Adipocyte (in vitro differentiated cells): ENCODE measurements around the gene CD84.
"Not testable (repeated sequence)": the region's sequence is repeated elsewhere in the genome, so short reads cannot be mapped to it uniquely, and the experiment has no call there.

ENCODE experiments used
- DNase-seq: peaks from one replicate; pipeline ENCODE4 v3.0.0-alpha.2; 2015; ENCODE audit warnings: low read depth
- H3K27me3 ChIP-seq: replicated peaks from 2 replicates; pipeline ENCODE4 v1.7.0; 2013; ENCODE audit warnings: mild to moderate bottlenecking, low read length, moderate library complexity; ENCODE audit not compliant: control insufficient read depth, insufficient read depth
- H3K36me3 ChIP-seq: 2 replicates; pipeline ENCODE4 v1.7.0; 2013; ENCODE audit warnings: low read length, mild to moderate bottlenecking, moderate library complexity; ENCODE audit not compliant: control insufficient read depth, insufficient read depth, severe bottlenecking
- H3K4me1 ChIP-seq: 2 replicates; pipeline ENCODE4 v1.7.0; 2013; ENCODE audit warnings: mild to moderate bottlenecking, low read length, moderate library complexity; ENCODE audit not compliant: control insufficient read depth, insufficient read depth
- H3K4me3 ChIP-seq: 2 replicates; pipeline ENCODE4 v1.7.0; 2013; ENCODE audit warnings: mild to moderate bottlenecking, low read length, moderate library complexity
- H3K9ac ChIP-seq: 2 replicates; pipeline ENCODE4 v1.7.0; 2013; ENCODE audit warnings: mild to moderate bottlenecking, low read length, moderate library complexity
- H3K9me3 ChIP-seq: 2 replicates; pipeline ENCODE4 v1.7.0; 2013; ENCODE audit warnings: mild to moderate bottlenecking, low read length, moderate library complexity; ENCODE audit not compliant: control insufficient read depth

Gene CD84

DNA sequence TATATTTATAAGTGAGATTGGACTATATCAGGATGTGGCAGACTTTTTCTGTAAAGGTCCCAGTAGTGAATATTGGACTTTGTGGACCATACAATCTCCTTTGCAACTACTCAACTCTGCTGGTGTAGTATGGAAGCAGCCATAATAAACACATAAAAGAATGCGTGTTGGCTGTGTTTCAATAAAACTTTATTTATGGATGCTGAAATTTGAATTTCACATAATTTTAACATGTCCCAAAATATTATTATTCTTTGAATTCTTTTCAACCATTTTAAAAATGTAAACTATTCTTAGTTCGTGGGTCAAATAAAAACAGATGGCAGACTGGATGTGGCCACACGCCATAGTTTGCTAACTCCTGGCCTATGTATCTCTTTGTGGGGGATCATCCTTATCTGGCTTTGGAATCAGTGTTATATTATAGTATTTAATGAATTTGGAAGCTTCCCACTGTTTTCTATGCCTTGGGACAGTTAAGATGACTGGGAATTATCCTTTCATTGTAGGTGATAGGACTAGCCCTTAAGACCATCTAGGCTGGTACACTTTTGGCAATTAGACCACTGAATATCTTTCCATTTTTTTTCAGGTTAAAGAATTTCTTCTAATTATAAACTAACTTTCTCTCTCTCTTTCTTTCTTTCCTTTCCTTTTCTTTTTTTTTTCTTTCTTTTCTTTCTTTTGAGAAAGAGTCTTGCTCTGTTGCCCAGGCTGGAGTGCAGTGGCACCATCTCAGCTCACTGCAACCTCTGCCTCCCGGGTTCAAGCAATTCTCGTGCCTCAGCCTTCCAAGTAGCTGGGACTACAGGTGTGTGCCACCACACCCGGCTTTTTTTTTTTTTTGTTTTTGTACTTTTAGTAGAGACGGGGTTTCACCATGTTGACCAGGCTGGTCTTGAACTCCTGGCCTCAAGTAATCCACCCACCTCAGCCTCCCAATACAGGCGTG is 41.3 kb downstream of the CD84 start:
- Histone ChIP-seq H3K27me3 (no peaks in the 10 kb centered on the region), H3K9ac (no peak overlapping the region), H3K4me3 (no peak overlapping the region), H3K36me3 (no peaks in the 10 kb centered on the region), H3K4me1 (no peaks in the 10 kb centered on the region), H3K9me3 (peaks cover 25% of the 10 kb centered on the region)
- DNase-seq, result no peak

DNA sequence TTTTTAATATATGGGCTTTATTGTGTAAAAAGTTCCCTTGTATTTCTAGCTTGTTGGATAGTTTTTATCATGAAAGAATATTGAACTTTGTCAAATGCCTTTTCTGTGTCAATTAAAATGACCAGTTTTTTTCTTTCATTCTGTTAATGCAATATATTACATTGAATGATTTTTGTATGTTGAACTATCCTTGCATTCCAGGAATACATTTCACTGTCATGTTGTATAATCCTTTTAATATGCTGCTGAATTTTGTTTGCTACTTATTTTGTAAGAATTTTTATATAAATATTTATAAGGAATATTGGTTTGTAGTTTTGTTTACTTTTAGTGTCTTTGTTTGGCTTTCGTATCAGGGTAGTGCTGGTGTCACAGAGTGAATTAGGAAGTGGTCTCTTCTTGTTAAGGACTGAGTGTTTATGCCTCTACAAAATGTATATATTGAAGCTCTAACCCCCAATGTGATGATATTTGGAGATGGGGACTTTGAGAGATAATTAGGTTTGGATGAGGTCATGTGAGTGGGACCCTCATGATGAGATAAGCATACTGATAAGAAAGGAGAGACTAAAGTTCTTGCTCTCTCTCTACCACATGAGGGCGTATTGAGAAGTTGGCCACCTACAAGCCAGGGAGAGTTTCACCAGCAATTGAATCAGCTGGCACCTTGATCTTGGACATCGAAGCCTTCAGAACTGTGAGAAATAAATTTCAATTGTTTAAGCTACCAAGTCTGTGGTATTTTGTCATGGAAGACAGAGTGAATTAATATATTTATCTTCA is 44.3 kb downstream of the CD84 start:
- peaks cover 25% of the 10 kb centered on the region for H3K9me3 ChIP-seq
- no peaks in the 10 kb centered on the region for H3K27me3 ChIP-seq
- H3K4me3 ChIP-seq, result no peak overlapping the region
- no peak overlapping the region for H3K9ac ChIP-seq
- DNase-seq, result no peak
- H3K36me3 ChIP-seq, result no peaks in the 10 kb centered on the region
- H3K4me1 ChIP-seq, result no peaks in the 10 kb centered on the region

DNA sequence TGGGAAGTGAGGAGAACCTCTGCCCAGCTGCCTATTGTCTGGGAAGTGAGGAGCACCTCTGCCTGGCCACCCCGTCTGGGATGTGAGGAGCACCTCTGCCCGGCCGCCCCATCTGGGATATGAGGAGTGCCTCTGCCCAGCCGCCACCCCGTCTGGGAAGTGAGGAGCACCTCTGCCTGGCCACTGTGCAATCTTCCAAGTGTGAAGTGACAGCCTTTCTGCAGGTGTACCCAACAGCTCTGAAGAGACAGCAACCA is 46.8 kb downstream of the CD84 start:
- not testable (repeated sequence) for H3K27me3 ChIP-seq, H3K4me3 ChIP-seq, DNase-seq, H3K4me1 ChIP-seq, H3K36me3 ChIP-seq, H3K9ac ChIP-seq
- peaks cover 25% of the 10 kb centered on the region for H3K9me3 ChIP-seq

DNA sequence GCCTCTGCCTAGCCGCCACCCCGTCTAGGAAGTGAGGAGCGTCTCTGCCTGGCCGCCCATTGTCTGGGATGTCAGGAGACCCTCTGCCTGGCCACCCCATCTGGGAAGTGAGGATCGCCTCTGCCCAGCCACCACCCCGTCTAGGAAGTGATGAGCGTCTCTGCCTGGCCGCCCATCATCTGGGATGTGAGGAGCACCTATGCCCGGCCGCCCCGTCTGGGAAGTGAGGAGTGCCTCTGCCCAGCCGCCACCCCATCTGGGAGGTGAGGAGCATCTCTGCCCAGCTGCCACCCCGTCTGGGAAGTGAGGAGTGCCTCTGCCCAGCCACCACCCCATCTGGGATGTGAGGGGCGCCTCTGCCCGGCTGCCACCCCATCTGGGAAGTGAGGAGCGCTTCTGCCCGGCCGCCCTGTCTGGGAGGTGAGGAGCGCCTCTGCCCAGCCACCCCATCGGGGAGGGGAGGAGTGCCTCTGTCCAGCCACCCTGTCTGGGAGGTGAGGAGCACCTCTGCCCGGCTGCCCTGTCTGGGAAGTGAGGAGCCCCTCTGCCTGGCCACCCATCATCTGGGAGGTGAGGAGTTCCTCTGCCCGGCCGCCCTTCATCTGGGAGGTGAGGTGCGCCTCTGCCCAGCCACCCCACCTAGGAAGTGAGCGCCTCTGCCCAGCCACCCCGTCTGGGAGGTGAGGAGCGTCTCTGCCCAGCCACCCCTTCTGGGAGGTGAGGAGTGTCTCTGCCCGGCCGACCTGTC is 47.3 kb downstream of the CD84 start:
- H3K36me3 ChIP-seq, H3K4me1 ChIP-seq, H3K9ac ChIP-seq, H3K27me3 ChIP-seq, DNase-seq, H3K4me3 ChIP-seq: not testable (repeated sequence)
- peaks cover 25% of the 10 kb centered on the region for H3K9me3 ChIP-seq

DNA sequence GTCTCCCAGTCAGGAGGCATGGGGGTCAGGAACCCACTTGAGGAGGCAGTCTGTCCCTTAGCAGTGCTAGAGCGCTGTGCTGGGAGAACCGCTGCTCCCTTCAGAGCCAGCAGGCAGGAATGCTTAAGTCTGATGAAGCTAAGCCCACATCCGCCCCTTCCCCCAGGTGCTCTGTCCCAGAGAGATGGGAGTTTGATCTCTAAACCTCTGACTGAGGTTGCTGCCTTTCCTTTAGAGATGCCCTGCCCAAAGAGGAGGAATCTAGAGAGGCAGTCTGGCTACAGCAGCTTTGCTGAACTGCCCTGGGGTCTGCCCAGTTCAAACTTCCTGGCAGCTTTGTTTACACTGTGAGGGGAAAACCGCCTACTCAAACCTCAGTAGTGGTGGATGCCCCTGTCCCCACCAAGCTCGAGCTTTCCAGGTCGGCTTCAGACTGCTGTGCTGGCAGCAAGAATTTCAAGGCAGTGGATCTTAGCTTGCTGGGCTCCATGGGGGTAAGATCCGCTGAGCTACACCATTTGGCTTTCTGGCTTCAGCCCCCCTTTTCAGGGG is 49.8 kb downstream of the CD84 start:
- not testable (repeated sequence) for H3K9me3 ChIP-seq, DNase-seq, H3K4me1 ChIP-seq, H3K36me3 ChIP-seq, H3K27me3 ChIP-seq, H3K9ac ChIP-seq, H3K4me3 ChIP-seq

- H3K36me3 ChIP-seq, H3K27me3 ChIP-seq, H3K9ac ChIP-seq, DNase-seq, H3K4me1 ChIP-seq, H3K9me3 ChIP-seq, H3K4me3 ChIP-seq: not testable (repeated sequence)
Observed at GRCh38 chr1:160523789-160524188, 55.5 kb downstream of the CD84 start.

GRCh38 chr1:160522622-160523345 is 56.5 kb downstream of the CD84 start, which contains the start of gene SLAMF6:
TSS of gene SLAMF6 (minus strand) at chr1:160523255. CDS start at chr1:160523192, 63 bp downstream.
- DNase-seq, result no peak

GRCh38 chr1:160522136-160522535 is 57.2 kb downstream of the CD84 start:
- Histone ChIP-seq H3K9me3 (no peaks in the 10 kb centered on the region), H3K4me1 (no peaks in the 10 kb centered on the region), H3K27me3 (no peaks in the 10 kb centered on the region), H3K9ac (no peak overlapping the region), H3K4me3 (no peak overlapping the region), H3K36me3 (no peaks in the 10 kb centered on the region)
- DNase-seq, result no peak

More at GRCh38 chr1:160522622-160523345, 56.5 kb downstream of the CD84 start, which contains the start of gene SLAMF6:
- Histone ChIP-seq H3K4me3 (no peak within 1 kb of the TSS), H3K4me1 (no peaks in the 10 kb centered on the region), H3K27me3 (no peaks in the 10 kb centered on the region), H3K36me3 (no peaks in the 10 kb centered on the region), H3K9ac (no peak within 1 kb of the TSS), H3K9me3 (no peaks in the 10 kb centered on the region)

DNA sequence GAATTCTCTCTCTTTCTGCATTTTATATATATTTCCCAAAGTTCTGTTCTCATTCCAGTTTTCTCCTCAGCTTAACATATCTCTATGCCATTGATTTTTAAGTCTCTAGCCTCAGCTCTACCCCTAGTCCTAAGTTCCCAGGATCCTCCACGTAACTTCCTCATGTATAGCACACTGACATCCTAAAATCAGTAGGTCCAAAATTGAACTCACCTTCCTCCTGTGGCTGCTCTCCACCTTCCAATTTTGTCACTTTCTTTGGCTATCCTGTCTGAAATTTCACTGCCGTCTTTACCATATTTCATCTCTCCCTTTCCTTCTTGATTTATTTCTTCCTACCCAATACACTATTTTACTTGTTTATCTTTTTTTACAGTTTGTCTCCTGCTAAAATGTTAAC is 57.7 kb downstream of the CD84 start:
- Histone ChIP-seq H3K27me3 (no peaks in the 10 kb centered on the region), H3K36me3 (no peaks in the 10 kb centered on the region), H3K9ac (no peak overlapping the region), H3K4me1 (no peaks in the 10 kb centered on the region), H3K4me3 (no peak overlapping the region), H3K9me3 (no peaks in the 10 kb centered on the region)
- DNase-seq, result no peak

DNA sequence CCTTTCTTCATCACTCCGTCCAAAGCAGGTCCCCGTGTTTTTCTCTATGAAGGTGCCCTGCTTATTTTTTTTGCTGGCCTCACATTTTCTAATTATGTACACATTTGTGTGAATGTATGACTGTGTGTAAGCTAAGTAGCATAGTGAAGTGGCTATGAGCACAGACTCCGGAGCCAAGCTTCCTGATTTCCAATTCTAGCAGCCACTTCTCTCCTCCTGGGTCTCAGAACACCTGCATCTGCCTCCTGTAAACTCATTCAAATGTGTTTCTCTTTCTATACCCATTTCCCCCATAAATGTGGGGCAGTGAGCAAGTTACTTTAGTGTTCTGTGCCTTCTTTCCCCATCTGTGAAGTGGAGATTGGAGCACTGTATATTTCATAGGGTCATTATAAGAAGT is 58.3 kb downstream of the CD84 start:
- H3K9ac ChIP-seq, result no peak overlapping the region
- no peak overlapping the region for H3K4me3 ChIP-seq
- no peaks in the 10 kb centered on the region for H3K4me1 ChIP-seq
- no peaks in the 10 kb centered on the region for H3K27me3 ChIP-seq
- no peak for DNase-seq
- H3K36me3 ChIP-seq, result no peaks in the 10 kb centered on the region
- H3K9me3 ChIP-seq, result no peaks in the 10 kb centered on the region
